Neural progenitor cell (in vitro differentiated cells): ENCODE results near the gene ACTA1. TPM values are rescaled to one million over a fixed set of nuclear protein-coding genes. Genes with fewer than 3 reads are reported as not detected.
A peak's percentile ranks its signal among the peaks of the same experiment; 100 is the strongest.

Experiments used
- DNase-seq: peaks from one replicate; pipeline ENCODE4 v3.0.0-alpha.2; 2016; ENCODE audit warnings: low spot score
- H2AFZ ChIP-seq: fragments of 200-600 bp; sonication (generic); replicated peaks from 2 replicates; pipeline ENCODE4 v1.6.1; 2016; ENCODE audit warnings: antibody characterized with exemption
- H3F3A ChIP-seq: fragments of 200-600 bp; sonication (generic); 2 replicates; pipeline ENCODE4 v1.6.1; 2016; ENCODE audit warnings: antibody characterized with exemption, low read depth
- H3K27ac ChIP-seq: fragments of 200-600 bp; sonication (generic); 2 replicates; pipeline ENCODE4 v1.5.1; 2016; ENCODE audit warnings: mild to moderate bottlenecking
- H3K27me3 ChIP-seq: fragments of 200-600 bp; sonication (generic); 2 replicates; pipeline ENCODE4 v1.6.1; 2016; ENCODE audit warnings: mild to moderate bottlenecking, moderate library complexity
- H3K36me3 ChIP-seq: fragments of 200-600 bp; sonication (generic); 2 replicates; pipeline ENCODE4 v1.5.1; 2016
- H3K4me1 ChIP-seq: fragments of 200-600 bp; sonication (generic); 2 replicates; pipeline ENCODE4 v1.6.1; 2016; ENCODE audit warnings: mixed run types
- H3K4me2 ChIP-seq: fragments of 200-600 bp; sonication (generic); 2 replicates; pipeline ENCODE4 v1.6.1; 2016
- H3K4me3 ChIP-seq: fragments of 200-600 bp; sonication (generic); 2 replicates; pipeline ENCODE4 v1.5.1; 2016
- H3K79me2 ChIP-seq: fragments of 200-600 bp; sonication (generic); 2 replicates; pipeline ENCODE4 v1.6.1; 2016; ENCODE audit warnings: low read depth
- H3K9ac ChIP-seq: fragments of 200-600 bp; sonication (generic); 2 replicates; pipeline ENCODE4 v1.6.1; 2016
- H3K9me3 ChIP-seq: fragments of 200-600 bp; sonication (generic); 2 replicates; pipeline ENCODE4 v1.5.1; 2016; ENCODE audit warnings: low read depth
- H4K20me1 ChIP-seq: fragments of 200-600 bp; sonication (generic); 2 replicates; pipeline ENCODE4 v1.6.1; 2016; ENCODE audit warnings: low read depth
- H3K27ac Mint-ChIP-seq: 3 replicates; pipeline ENCODE4 v1.8.0; 2021; ENCODE audit warnings: mixed read lengths
- H3K27me3 Mint-ChIP-seq: 2 replicates; pipeline ENCODE4 v1.8.0; 2022; ENCODE audit warnings: low read depth, mild to moderate bottlenecking, inconsistent platforms, moderate library complexity, mixed read lengths; ENCODE audit not compliant: insufficient read depth
- H3K36me3 Mint-ChIP-seq: 3 replicates; pipeline ENCODE4 v1.8.0; 2021; ENCODE audit warnings: mixed read lengths
- H3K4me1 Mint-ChIP-seq: 3 replicates; pipeline ENCODE4 v1.8.0; 2021; ENCODE audit warnings: mixed read lengths
- H3K4me3 Mint-ChIP-seq: 3 replicates; pipeline ENCODE4 v1.8.0; 2021; ENCODE audit warnings: mild to moderate bottlenecking, moderate library complexity, mixed read lengths
- H3K9me3 Mint-ChIP-seq: 3 replicates; pipeline ENCODE4 v1.8.0; 2020; ENCODE audit warnings: mixed read lengths
- CTCF ChIP-seq: fragments of 200-600 bp; sonication (generic); IDR thresholded peaks from 2 replicates; pipeline ENCODE4 v1.5.1; 2017; ENCODE audit warnings: antibody characterized with exemption, mild to moderate bottlenecking
- EZH2 ChIP-seq: fragments of 200-600 bp; sonication (generic); IDR thresholded peaks from 2 replicates; pipeline ENCODE4 v1.6.1; 2017; ENCODE audit warnings: antibody characterized with exemption, mild to moderate bottlenecking, moderate library complexity
- EZH2phosphoT487 ChIP-seq: fragments of 200-600 bp; sonication (generic); IDR thresholded peaks from 2 replicates; pipeline ENCODE4 v1.6.1; 2017; ENCODE audit warnings: antibody characterized with exemption
- total RNA-seq: library from RNA; depleted of rRNA; stranded (reverse); fragments of >200 nt; gene quantifications from 2 replicates; pipeline ENCODE4 v1.2.3, GENCODE V29; 2015; ENCODE audit warnings: low replicate concordance

ACTA1 gene
- total RNA-seq, 1 donor from 2014 or later = 1.2 TPM

- H3K4me1 ChIP-seq = peaks cover 3% of the 10 kb centered on the region
- peaks cover 2% of the 10 kb centered on the region for H3K36me3 Mint-ChIP-seq
- peaks cover 7% of the 10 kb centered on the region for H3F3A ChIP-seq
- H3K27ac ChIP-seq = no peak overlapping the region
- peaks cover 38% of the 10 kb centered on the region for H3K27me3 Mint-ChIP-seq
- TF ChIP-seq CTCF (no peak), EZH2 (no peak), EZH2phosphoT487 (no peak)
- H3K27me3 ChIP-seq = peaks cover 66% of the 10 kb centered on the region
- peak overlapping the region; percentile 92 for H3K4me2 ChIP-seq
- H3K79me2 ChIP-seq = no peaks in the 10 kb centered on the region
- peaks cover 14% of the 10 kb centered on the region for H3K4me1 Mint-ChIP-seq
- H4K20me1 ChIP-seq = peaks cover 29% of the 10 kb centered on the region
- peak overlapping the region; percentile 56 for H3K4me3 ChIP-seq
- peaks cover 6% of the 10 kb centered on the region for H3K9me3 Mint-ChIP-seq
- H3K4me3 Mint-ChIP-seq = peak overlapping the region; percentile 79
- no peak overlapping the region for H3K27ac Mint-ChIP-seq
- H3K36me3 ChIP-seq = no peaks in the 10 kb centered on the region
- peak overlapping the region; percentile 80 for H2AFZ ChIP-seq
- DNase-seq = peak; percentile 84
- no peak overlapping the region for H3K9ac ChIP-seq
- no peaks in the 10 kb centered on the region for H3K9me3 ChIP-seq
Observed at GRCh38 chr1:229434641-229435051, 752 bp upstream of the ACTA1 start.

- no peak overlapping the region for H3K9ac ChIP-seq
- peaks cover 68% of the 10 kb centered on the region for H3K27me3 ChIP-seq
- H3K4me3 Mint-ChIP-seq = peak overlapping the region; percentile 50
Observed at GRCh38 chr1:229433364-229434004, 410 bp downstream of the ACTA1 start.

GRCh38 chr1:229432905-229433304 is 989 bp downstream of the ACTA1 start:
- H3K4me3 ChIP-seq = no peak overlapping the region
- no peak overlapping the region for H3K4me2 ChIP-seq
- no peak for DNase-seq
- H3K9me3 Mint-ChIP-seq = peaks cover 6% of the 10 kb centered on the region
- no peak for TF ChIP-seq CTCF
- no peak for TF ChIP-seq EZH2
- no peak for TF ChIP-seq EZH2phosphoT487
- no peaks in the 10 kb centered on the region for H3K9me3 ChIP-seq
- no peaks in the 10 kb centered on the region for H3K79me2 ChIP-seq
- peaks cover 7% of the 10 kb centered on the region for H3F3A ChIP-seq
- no peak overlapping the region for H3K27ac Mint-ChIP-seq
- H3K36me3 Mint-ChIP-seq = no peaks in the 10 kb centered on the region
- H2AFZ ChIP-seq = no peak overlapping the region
- H3K27me3 ChIP-seq = peaks cover 68% of the 10 kb centered on the region
- no peak overlapping the region for H3K9ac ChIP-seq
- H3K27ac ChIP-seq = no peak overlapping the region
- H3K4me1 Mint-ChIP-seq = peaks cover 14% of the 10 kb centered on the region
- no peak overlapping the region for H3K4me3 Mint-ChIP-seq
- H3K36me3 ChIP-seq = no peaks in the 10 kb centered on the region
- peaks cover 29% of the 10 kb centered on the region for H4K20me1 ChIP-seq
- H3K4me1 ChIP-seq = peaks cover 3% of the 10 kb centered on the region
- peaks cover 40% of the 10 kb centered on the region for H3K27me3 Mint-ChIP-seq

More at GRCh38 chr1:229433364-229434004, 410 bp downstream of the ACTA1 start:
- H3K79me2 ChIP-seq = no peaks in the 10 kb centered on the region
- Mint-ChIP-seq H3K9me3 (peaks cover 6% of the 10 kb centered on the region), H3K27ac (no peak overlapping the region), H3K36me3 (peaks cover 2% of the 10 kb centered on the region), H3K27me3 (peaks cover 38% of the 10 kb centered on the region), H3K4me1 (peaks cover 14% of the 10 kb centered on the region)
- peaks cover 3% of the 10 kb centered on the region for H3K4me1 ChIP-seq
- no peak for TF ChIP-seq EZH2
- TF ChIP-seq CTCF = no peak
- no peak for TF ChIP-seq EZH2phosphoT487
- no peak overlapping the region for H3K27ac ChIP-seq
- peak overlapping the region; percentile 92 for H3K4me2 ChIP-seq
- peaks cover 7% of the 10 kb centered on the region for H3F3A ChIP-seq
- peak overlapping the region; percentile 56 for H3K4me3 ChIP-seq
- H2AFZ ChIP-seq = no peak overlapping the region
- DNase-seq = no peak
- no peaks in the 10 kb centered on the region for H3K9me3 ChIP-seq
- H4K20me1 ChIP-seq = peaks cover 29% of the 10 kb centered on the region
- no peaks in the 10 kb centered on the region for H3K36me3 ChIP-seq
